HepG2 (cell line): ENCODE data around the gene SCIN. TPM values are rescaled to one million over a fixed set of nuclear protein-coding genes. Genes with fewer than 3 reads are reported as not detected.

Source experiments
- ATAC-seq: fragments of 200-7000 bp; cut with Tn5 transposase; 3 replicates; pipeline ENCODE4 v1.9.1; 2020; ENCODE audit warnings: mild to moderate bottlenecking, moderate library complexity
- BruUV-seq: library from RNA; stranded (reverse); fragments of 400-500 nt; replicated peaks from 2 replicates; lab custom pipeline; 2021; lab: Mats Ljungman, UMichigan
- CTCF ChIA-PET: fragments of 300-600 bp; formaldehyde crosslinking; extraction: SDS; loops from one replicate; lab custom pipeline; 2021; ENCODE audit warnings: low total read pairs, inconsistent platforms, low intra/inter-chr PET ratio; lab: Yijun Ruan, JAX
- POLR2A ChIA-PET: fragments of 350-600 bp; sonication (Branson Sonifier 250); formaldehyde crosslinking; loops from one replicate; lab custom pipeline; 2020; ENCODE audit warnings: antibody characterized with exemption, inconsistent platforms; lab: Yijun Ruan, JAX
- DNase-seq: peaks from one replicate; pipeline ENCODE4 v3.0.0-alpha.2; 2015; ENCODE audit warnings: low spot score
- FAIRE-seq: peaks from 3 replicates; lab custom pipeline; 2011; peaks lifted over from hg19 to GRCh38; lab: Jason Lieb, UNC
- H2AFZ ChIP-seq: one replicate; pipeline ENCODE4 v1.6.1; 2011; ENCODE audit warnings: low read length, inconsistent platforms
- H3K27ac ChIP-seq: fragments of 300-600 bp; 3 replicates; pipeline ENCODE4 v1.8.0; 2011; ENCODE audit warnings: mixed run types, mild to moderate bottlenecking, mixed read lengths, low read length, inconsistent platforms; ENCODE audit not compliant: insufficient read depth; ENCODE audit errors: extremely low read length
- H3K27me3 ChIP-seq, 2 experiments: fragments of 200-600 bp in 1 of 2; 2 replicates in 1 of 2; 3 replicates in 1 of 2; pipeline versions ENCODE4 v1.6.0 to v1.8.0; 2011; ENCODE audit warnings: low read length in 2 of 2, mild to moderate bottlenecking in 2 of 2, moderate library complexity in 2 of 2, inconsistent platforms in 1 of 2; ENCODE audit not compliant: insufficient read depth in 2 of 2, control insufficient read depth in 1 of 2
- H3K36me3 ChIP-seq, 2 experiments: fragments of 200-600 bp in 1 of 2; replicated peaks in 1 of 2; 2 replicates in 1 of 2; 3 replicates in 1 of 2; pipeline versions ENCODE4 v1.5.1 to v1.8.0; 2011; ENCODE audit warnings: low read length in 2 of 2, inconsistent platforms in 1 of 2; ENCODE audit not compliant: insufficient read depth in 2 of 2, control insufficient read depth in 1 of 2
- H3K4me1 ChIP-seq: 2 replicates; pipeline ENCODE4 v1.5.1; 2012; ENCODE audit warnings: low read length, inconsistent platforms; ENCODE audit not compliant: insufficient read depth
- H3K4me2 ChIP-seq: 2 replicates; pipeline ENCODE4 v1.6.0; 2011; ENCODE audit warnings: low read depth, low read length, inconsistent platforms
- H3K4me3 ChIP-seq, 3 experiments: fragments of 200-600 bp in 1 of 3; sonication (generic), shearing (Covaris generic) in 1 of 3; replicated peaks in 1 of 3; 2 replicates each; pipeline ENCODE4 v1.5.1; 2011 to 2016; ENCODE audit warnings: low read length in 3 of 3, inconsistent platforms in 2 of 3, low read depth in 2 of 3, mild to moderate bottlenecking in 2 of 3, control low read depth in 1 of 3, mixed read lengths in 1 of 3; ENCODE audit not compliant: insufficient read depth in 1 of 3
- H3K79me2 ChIP-seq: one replicate; pipeline ENCODE4 v1.6.1; 2011; ENCODE audit warnings: low read length, inconsistent platforms; ENCODE audit not compliant: insufficient read depth
- H3K9ac ChIP-seq: 2 replicates; pipeline ENCODE4 v1.6.0; 2011; ENCODE audit warnings: mild to moderate bottlenecking, low read depth, low read length, inconsistent platforms; ENCODE audit not compliant: insufficient read depth
- H3K9me3 ChIP-seq: 2 replicates; pipeline ENCODE4 v1.5.1; 2012; ENCODE audit warnings: mild to moderate bottlenecking, low read length
- H4K20me1 ChIP-seq: 2 replicates; pipeline ENCODE4 v1.6.0; 2011; ENCODE audit warnings: inconsistent platforms, mild to moderate bottlenecking, low read length, moderate library complexity; ENCODE audit not compliant: insufficient read depth
- FIP1L1 ChIP-seq: fragments of 200-400 bp; formaldehyde crosslinking; IDR thresholded peaks from 2 replicates; pipeline ENCODE4 v1.6.1; 2018; ENCODE audit warnings: low read depth, mild to moderate bottlenecking, low read length, moderate library complexity, borderline replicate concordance; ENCODE audit not compliant: insufficient read depth
- FUBP1 ChIP-seq: sonication (generic); formaldehyde crosslinking; IDR thresholded peaks from 2 replicates; pipeline ENCODE4 v1.5.1; 2020; ENCODE audit warnings: missing genetic modification reagents, mild to moderate bottlenecking, borderline replicate concordance
- GMEB2 ChIP-seq: IDR thresholded peaks from 2 replicates; pipeline ENCODE4 v1.6.1; 2016; ENCODE audit warnings: missing biosample characterization, missing genetic modification reagents, low read depth
- HMGA1 ChIP-seq: sonication (generic); formaldehyde crosslinking; conservative IDR thresholded peaks from 2 replicates; pipeline ENCODE4 v1.4.0; 2020; ENCODE audit warnings: missing genetic modification reagents
- LBX2 ChIP-seq: sonication (generic); formaldehyde crosslinking; IDR thresholded peaks from 2 replicates; pipeline ENCODE4 v1.5.0; 2020; ENCODE audit warnings: missing genetic modification reagents, mild to moderate bottlenecking, borderline replicate concordance
- NCOA1 ChIP-seq: sonication (generic); formaldehyde crosslinking; IDR thresholded peaks from 2 replicates; pipeline ENCODE4 v1.9.0; 2021; ENCODE audit warnings: missing genetic modification reagents
- RFX1 ChIP-seq: fragments of 450-650 bp; IDR thresholded peaks from 2 replicates; pipeline ENCODE4 v1.6.1; 2017
- RFXANK ChIP-seq: IDR thresholded peaks from 2 replicates; pipeline ENCODE4 v1.6.1; 2016
- SP140L ChIP-seq: sonication (generic); formaldehyde crosslinking; IDR thresholded peaks from 2 replicates; pipeline ENCODE4 v1.4.0; 2020; ENCODE audit warnings: missing genetic modification reagents, borderline replicate concordance
- U2AF1 ChIP-seq: fragments of 200-400 bp; formaldehyde crosslinking; optimal IDR thresholded peaks from 2 replicates; pipeline ENCODE3; 2017; ENCODE audit warnings: mild to moderate bottlenecking, low read depth, low read length
- ZNF280B ChIP-seq: sonication (generic); formaldehyde crosslinking; IDR thresholded peaks from 2 replicates; pipeline ENCODE4 v1.5.0; 2020; ENCODE audit warnings: missing genetic modification reagents, mild to moderate bottlenecking, borderline replicate concordance
- ZNF441 ChIP-seq: sonication (generic); formaldehyde crosslinking; IDR thresholded peaks from 2 replicates; pipeline ENCODE4 v1.7.0; 2021; ENCODE audit warnings: missing genetic modification reagents, borderline replicate concordance
- ZNF501 ChIP-seq: sonication (generic); formaldehyde crosslinking; IDR thresholded peaks from 2 replicates; pipeline ENCODE4 v1.5.1; 2020; ENCODE audit warnings: mild to moderate bottlenecking, moderate library complexity, missing genetic modification reagents
- ZNF598 ChIP-seq: sonication (generic); formaldehyde crosslinking; IDR thresholded peaks from 2 replicates; pipeline ENCODE4 v1.5.1; 2020; ENCODE audit warnings: mild to moderate bottlenecking, missing genetic modification reagents, borderline replicate concordance
- ZNF788 ChIP-seq: sonication (generic); formaldehyde crosslinking; IDR thresholded peaks from 2 replicates; pipeline ENCODE4 v1.5.0; 2020; ENCODE audit warnings: mild to moderate bottlenecking, missing genetic modification reagents, borderline replicate concordance
- WGBS: methylation state at CpG from one replicate; pipeline ENCODE4 v1.1.6; 2017; ENCODE audit warnings: low lambda C conversion rate; 5-methylcytosine and 5-hydroxymethylcytosine counted together
- in situ Hi-C: cut with HindIII; loops from 2 replicates; pipeline ENCODE4 v1.10.0; 2017; ENCODE audit warnings: low pct_unique_long_range_greater_than_20kb; ENCODE audit not compliant: extremely low pct_ligation_motif_present
- intact Hi-C: fragments of 100-400 bp; cut with micrococcal nuclease; formaldehyde crosslinking; loops from one replicate; pipeline ENCODE4 v1.10.0; 2022; ENCODE audit not compliant: unreplicated experiment
- polyA plus RNA-seq, 8 experiments: library from polyadenylated mRNA; depleted of rRNA in 3 of 8; stranded (reverse) in 7 of 8; unstranded in 1 of 8; fragments of >200 nt; fragmentation: Illumina TruSeq in 4 of 8; extraction: Trizol in 4 of 8; gene quantifications; 2 replicates each; pipeline versions ENCODE4 v1.2.1 to v1.2.3, GENCODE V29; 2011 to 2016; ENCODE audit warnings: low read depth in 4 of 8, missing spikeins in 1 of 8, mixed read lengths in 1 of 8; ENCODE audit not compliant: insufficient read depth in 1 of 8
- total RNA-seq, 5 experiments: library from RNA; depleted of rRNA; stranded (reverse); fragments of >200 nt; fragmentation: Illumina TruSeq; extraction: Trizol; gene quantifications; 2 replicates each; pipeline ENCODE4 v1.2.3, GENCODE V29; 2016; ENCODE audit warnings: low read depth in 1 of 5
- TF ChIP-seq, protein P1 (sequence below): IDR thresholded peaks from 2 replicates; pipeline ENCODE4 v1.6.1; 2016; ENCODE audit warnings: low read depth, borderline replicate concordance
- TF ChIP-seq, protein P2 (sequence below): sonication (generic); formaldehyde crosslinking; IDR thresholded peaks from 2 replicates; pipeline ENCODE4 v1.5.1; 2020; ENCODE audit warnings: missing genetic modification reagents, mild to moderate bottlenecking, borderline replicate concordance

SCIN gene
- total and polyA plus RNA-seq, 2 of the 13 experiments (the other 11 are each of a cell fraction or from before 2014, with no cell fraction given), result not detected

- no peaks in the 10 kb centered on the region; the same call in 1 of the 2 replicates for H4K20me1 ChIP-seq
- no peaks in the 10 kb centered on the region for H3K4me1 ChIP-seq
- no peak overlapping the region for H3K27ac ChIP-seq
- no peak overlapping the region for H3K4me3 ChIP-seq
- H3K79me2 ChIP-seq, result no peaks in the 10 kb centered on the region
- no peak overlapping the region for H3K4me2 ChIP-seq
- no peak overlapping the region for H2AFZ ChIP-seq
- 0% methylated on average over 2 of the region's 2 CpGs for WGBS
- ATAC-seq, result no peak
- no peak for FAIRE-seq
- in situ Hi-C loops, result no loop called here
- ChIA-PET POLR2A (no interaction called here), CTCF (no interaction called here)
- H3K27me3 ChIP-seq, result no peaks in the 10 kb centered on the region
- DNase-seq, result no peak
- no peaks in the 10 kb centered on the region for H3K36me3 ChIP-seq
- no TSS peak for BruUV-seq
- intact Hi-C loops, result no loop called here
- no peak overlapping the region for H3K9ac ChIP-seq
- H3K9me3 ChIP-seq, result no peaks in the 10 kb centered on the region
- TF ChIP-seq ZNF501 (no peak), HMGA1 (CRISPR knock-in tag) (no peak), U2AF1 (no peak), FIP1L1 (no peak), ZNF788 (CRISPR knock-in tag) (no peak), ZNF441 (no peak), FUBP1 (no peak), ZNF598 (CRISPR knock-in tag) (no peak), RFXANK (CRISPR knock-in tag) (no peak), SP140L (no peak), ZNF280B (CRISPR knock-in tag) (no peak), GMEB2 (CRISPR knock-in tag) (no peak), NCOA1 (no peak), RFX1 (no peak), LBX2 (CRISPR knock-in tag) (no peak)
- TF ChIP-seq, protein P1, sequence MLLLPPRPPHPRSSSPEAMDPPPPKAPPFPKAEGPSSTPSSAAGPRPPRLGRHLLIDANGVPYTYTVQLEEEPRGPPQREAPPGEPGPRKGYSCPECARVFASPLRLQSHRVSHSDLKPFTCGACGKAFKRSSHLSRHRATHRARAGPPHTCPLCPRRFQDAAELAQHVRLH (CRISPR knock-in tag), result no peak
- TF ChIP-seq, protein P2, sequence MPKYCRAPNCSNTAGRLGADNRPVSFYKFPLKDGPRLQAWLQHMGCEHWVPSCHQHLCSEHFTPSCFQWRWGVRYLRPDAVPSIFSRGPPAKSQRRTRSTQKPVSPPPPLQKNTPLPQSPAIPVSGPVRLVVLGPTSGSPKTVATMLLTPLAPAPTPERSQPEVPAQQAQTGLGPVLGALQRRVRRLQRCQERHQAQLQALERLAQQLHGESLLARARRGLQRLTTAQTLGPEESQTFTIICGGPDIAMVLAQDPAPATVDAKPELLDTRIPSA (CRISPR knock-in tag), result no peak
These were observed 42.1 kb downstream of the SCIN start for GRCh38 chr7:12612622-12613021.
